Smooth muscle cell (in vitro differentiated cells): ENCODE data around the gene AXDND1. TPM values are rescaled to one million over a fixed set of nuclear protein-coding genes. Genes with fewer than 3 reads are reported as not detected.

Experiments
- DNase-seq: peaks from one replicate; lab custom pipeline; 2025; ENCODE audit not compliant: unreplicated experiment; lab: John Stamatoyannopoulos, UW
- H2AFZ ChIP-seq: fragments of 200-600 bp; sonication (generic); 2 replicates; pipeline ENCODE4 v1.6.0; 2016; ENCODE audit warnings: antibody characterized with exemption, low read depth, mild to moderate bottlenecking
- H3F3A ChIP-seq: fragments of 200-600 bp; sonication (generic); 2 replicates; pipeline ENCODE4 v1.6.0; 2017; ENCODE audit warnings: antibody characterized with exemption, low read depth
- H3K27ac ChIP-seq: fragments of 200-600 bp; sonication (generic); 2 replicates; pipeline ENCODE4 v1.5.1; 2016; ENCODE audit warnings: low read depth, mild to moderate bottlenecking
- H3K27me3 ChIP-seq: fragments of 200-600 bp; sonication (generic); 2 replicates; pipeline ENCODE4 v1.6.1; 2016; ENCODE audit warnings: low read depth, mild to moderate bottlenecking
- H3K36me3 ChIP-seq: fragments of 200-600 bp; sonication (generic); 2 replicates; pipeline ENCODE4 v1.5.1; 2016; ENCODE audit warnings: low read depth
- H3K4me1 ChIP-seq: fragments of 200-600 bp; sonication (generic); 2 replicates; pipeline ENCODE4 v1.5.1; 2016; ENCODE audit warnings: low read depth
- H3K4me2 ChIP-seq: fragments of 200-600 bp; sonication (generic); 2 replicates; pipeline ENCODE4 v1.6.0; 2016; ENCODE audit warnings: mild to moderate bottlenecking
- H3K4me3 ChIP-seq: fragments of 200-600 bp; sonication (generic); 2 replicates; pipeline ENCODE4 v1.5.1; 2016; ENCODE audit warnings: mild to moderate bottlenecking
- H3K79me2 ChIP-seq: fragments of 200-600 bp; sonication (generic); 2 replicates; pipeline ENCODE4 v1.6.0; 2016; ENCODE audit warnings: low read depth, mild to moderate bottlenecking
- H3K9ac ChIP-seq: fragments of 200-600 bp; sonication (generic); 2 replicates; pipeline ENCODE4 v1.6.0; 2016; ENCODE audit warnings: low read depth
- H3K9me3 ChIP-seq: fragments of 200-600 bp; sonication (generic); replicated peaks from 2 replicates; pipeline ENCODE4 v1.5.1; 2016; ENCODE audit warnings: low read depth
- H4K20me1 ChIP-seq: fragments of 200-600 bp; sonication (generic); 2 replicates; pipeline ENCODE4 v1.6.0; 2016; ENCODE audit warnings: low read depth
- WGBS: methylation state at CpG from one replicate; pipeline ENCODE4 v1.1.7; 2016; ENCODE audit warnings: low lambda C conversion rate; 5-methylcytosine and 5-hydroxymethylcytosine counted together
- polyA plus RNA-seq: library from polyadenylated mRNA; unstranded; fragments of >200 nt; fragmentation: Nextera tagmentation; extraction: Ambion mirVana; gene quantifications from 2 replicates; pipeline ENCODE4 v1.2.1, GENCODE V29; 2016
- total RNA-seq: library from RNA; depleted of rRNA; stranded (reverse); fragments of >200 nt; gene quantifications from 2 replicates; pipeline ENCODE4 v1.2.3, GENCODE V29; 2014
- TF ChIP-seq, protein P1 (sequence below): fragments of 200-600 bp; sonication (generic); IDR thresholded peaks from 2 replicates; pipeline ENCODE4 v1.5.1; 2017; ENCODE audit warnings: borderline replicate concordance, mild to moderate bottlenecking, antibody characterized with exemption; ENCODE audit not compliant: insufficient read depth, poor library complexity, severe bottlenecking

The AXDND1 gene
- total and polyA plus RNA-seq, 2 experiments from 2014 or later: 0.41 TPM; not detected in 1

DNA sequence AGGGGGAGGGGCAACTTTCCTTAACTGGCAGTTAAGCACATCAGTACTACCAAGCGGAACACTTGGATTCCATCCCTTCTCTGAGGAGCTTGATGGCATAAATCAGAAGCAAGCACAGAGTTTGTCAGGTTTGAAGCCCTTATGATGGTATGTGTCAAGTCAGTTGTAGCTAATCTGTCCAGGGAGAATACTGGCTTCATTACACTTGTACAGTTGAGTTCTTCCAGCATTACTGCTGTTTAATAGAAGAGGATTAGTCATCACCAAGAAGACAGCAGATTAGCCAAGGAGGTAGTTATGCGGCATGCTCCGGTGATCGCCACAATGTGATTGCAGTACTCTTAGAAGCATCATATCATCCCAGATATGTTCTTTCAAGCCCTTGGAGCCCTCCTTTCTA is 223.7 kb downstream of the AXDND1 start:
- DNase-seq: no peak
- H3K79me2 ChIP-seq: no peaks in the 10 kb centered on the region
- TF ChIP-seq, protein P1, sequence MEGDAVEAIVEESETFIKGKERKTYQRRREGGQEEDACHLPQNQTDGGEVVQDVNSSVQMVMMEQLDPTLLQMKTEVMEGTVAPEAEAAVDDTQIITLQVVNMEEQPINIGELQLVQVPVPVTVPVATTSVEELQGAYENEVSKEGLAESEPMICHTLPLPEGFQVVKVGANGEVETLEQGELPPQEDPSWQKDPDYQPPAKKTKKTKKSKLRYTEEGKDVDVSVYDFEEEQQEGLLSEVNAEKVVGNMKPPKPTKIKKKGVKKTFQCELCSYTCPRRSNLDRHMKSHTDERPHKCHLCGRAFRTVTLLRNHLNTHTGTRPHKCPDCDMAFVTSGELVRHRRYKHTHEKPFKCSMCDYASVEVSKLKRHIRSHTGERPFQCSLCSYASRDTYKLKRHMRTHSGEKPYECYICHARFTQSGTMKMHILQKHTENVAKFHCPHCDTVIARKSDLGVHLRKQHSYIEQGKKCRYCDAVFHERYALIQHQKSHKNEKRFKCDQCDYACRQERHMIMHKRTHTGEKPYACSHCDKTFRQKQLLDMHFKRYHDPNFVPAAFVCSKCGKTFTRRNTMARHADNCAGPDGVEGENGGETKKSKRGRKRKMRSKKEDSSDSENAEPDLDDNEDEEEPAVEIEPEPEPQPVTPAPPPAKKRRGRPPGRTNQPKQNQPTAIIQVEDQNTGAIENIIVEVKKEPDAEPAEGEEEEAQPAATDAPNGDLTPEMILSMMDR: no peak
- H3K36me3 ChIP-seq: no peaks in the 10 kb centered on the region
- no peak overlapping the region for H3K4me3 ChIP-seq
- no peak overlapping the region for H2AFZ ChIP-seq
- H4K20me1 ChIP-seq: no peaks in the 10 kb centered on the region
- no peaks in the 10 kb centered on the region for H3K9me3 ChIP-seq
- no peaks in the 10 kb centered on the region for H3F3A ChIP-seq
- H3K27me3 ChIP-seq: peaks cover 33% of the 10 kb centered on the region
- H3K4me2 ChIP-seq: no peak overlapping the region
- H3K4me1 ChIP-seq: peaks cover 5% of the 10 kb centered on the region
- no peak overlapping the region for H3K27ac ChIP-seq
- 86% methylated on average over 4 of the region's 4 CpGs for WGBS
- H3K9ac ChIP-seq: no peak overlapping the region

- Histone ChIP-seq H4K20me1 (no peaks in the 10 kb centered on the region), H3K9ac (no peak overlapping the region), H3K4me2 (no peak overlapping the region), H3K36me3 (no peaks in the 10 kb centered on the region), H3K4me1 (peaks cover 4% of the 10 kb centered on the region), H3K27ac (no peak overlapping the region), H2AFZ (no peak overlapping the region), H3K9me3 (no peaks in the 10 kb centered on the region), H3K27me3 (peaks cover 43% of the 10 kb centered on the region), H3K79me2 (no peaks in the 10 kb centered on the region), H3F3A (no peaks in the 10 kb centered on the region), H3K4me3 (no peak overlapping the region)
- TF ChIP-seq, protein P1: no peak
- WGBS: 84% methylated on average over 11 of the region's 11 CpGs
- DNase-seq: no peak
These were observed 224.9 kb downstream of the AXDND1 start for GRCh38 chr1:179590671-179591070.

DNA sequence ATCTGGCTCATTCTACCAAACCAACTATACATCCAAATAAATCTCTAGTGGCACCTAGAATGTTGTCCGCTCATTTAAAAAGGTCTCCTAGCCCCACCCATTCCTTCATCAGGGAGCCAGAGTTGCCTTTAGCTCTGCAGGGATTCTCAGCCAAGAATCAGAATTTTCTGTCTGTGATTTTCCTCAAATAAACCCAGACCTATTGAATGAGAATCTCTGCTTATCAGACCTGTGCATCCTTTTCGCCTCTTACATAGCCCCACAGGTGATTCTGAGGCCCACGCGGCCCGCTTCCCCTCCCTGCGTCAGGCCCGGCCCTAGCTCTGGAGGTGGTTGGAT is 225.5 kb downstream of the AXDND1 start:
- Histone ChIP-seq H3F3A (no peaks in the 10 kb centered on the region), H3K36me3 (no peaks in the 10 kb centered on the region), H4K20me1 (no peaks in the 10 kb centered on the region), H3K4me2 (no peak overlapping the region), H3K4me3 (no peak overlapping the region), H3K9ac (no peak overlapping the region), H3K79me2 (no peaks in the 10 kb centered on the region), H2AFZ (no peak overlapping the region), H3K27ac (no peak overlapping the region), H3K27me3 (peaks cover 47% of the 10 kb centered on the region), H3K9me3 (no peaks in the 10 kb centered on the region), H3K4me1 (no peaks in the 10 kb centered on the region)
- TF ChIP-seq, protein P1: no peak
- DNase-seq: no peak
- WGBS: 85% methylated on average over 7 of the region's 7 CpGs
